ENCODE results near the gene RTTN. TPM values are rescaled to one million over a fixed set of nuclear protein-coding genes. Genes with fewer than 3 reads are reported as not detected.
"Not testable (repeated sequence)": the region's sequence is repeated elsewhere in the genome, so short reads cannot be mapped to it uniquely, and the experiment has no call there.

The RTTN gene
- total and polyA plus RNA-seq, 2 donors, result 8.1 to 15.7 TPM

DNA sequence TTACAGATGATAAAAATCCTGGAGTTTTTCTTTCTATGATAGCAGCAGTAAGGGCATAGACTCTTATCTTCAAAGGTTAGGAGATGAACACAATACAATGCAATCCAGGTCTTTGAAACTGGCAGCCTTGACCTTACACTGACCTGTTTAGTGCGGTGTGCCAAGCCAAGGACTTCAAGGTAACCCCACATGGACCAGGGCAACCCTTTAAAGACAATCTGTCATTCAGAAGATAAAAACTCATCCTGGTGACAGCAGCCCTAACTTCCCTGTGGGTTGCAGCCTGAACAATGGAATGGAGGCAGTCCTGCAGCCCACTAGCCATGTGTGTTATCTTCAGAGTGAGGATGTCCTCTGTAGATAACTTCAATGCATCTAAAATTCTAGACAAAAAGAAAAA is 78.1 kb downstream of the RTTN start:
- H3K36me3 ChIP-seq (ENCODE audit: control insufficient read depth in 2 of 2, insufficient read depth in 2 of 2, low read length in 1 of 2), result peaks cover 0 to 13% of the 10 kb centered on the region in 2 donors
- no peak overlapping the region for H3K27ac ChIP-seq (ENCODE audit: low read depth in 1 of 2, low read length in 1 of 2)
- no peaks in the 10 kb centered on the region for H3K9me3 ChIP-seq (ENCODE audit: control insufficient read depth in 2 of 2, insufficient read depth in 1 of 2, low read length in 1 of 2)
- WGBS, result 96% methylated on average over 1 of the region's 1 CpG
- no peaks in the 10 kb centered on the region for H3K27me3 ChIP-seq (ENCODE audit: control insufficient read depth in 2 of 2, insufficient read depth in 1 of 2, low read length in 1 of 2)
- no peaks in the 10 kb centered on the region for H3K4me1 ChIP-seq (ENCODE audit: control insufficient read depth in 2 of 2, insufficient read depth in 2 of 2, low read length in 2 of 2)
- DNase-seq (ENCODE audit: low read depth in 6 of 9, low spot score in 9 of 9), result no peak
- no peak overlapping the region for H3K4me3 ChIP-seq (ENCODE audit: low read length in 2 of 2)

GRCh38 chr18:70126832-70127231 is 78.7 kb downstream of the RTTN start:
- Histone ChIP-seq H3K27me3 (ENCODE audit: control insufficient read depth in 2 of 2, insufficient read depth in 1 of 2, low read length in 1 of 2) (no peaks in the 10 kb centered on the region), H3K4me3 (ENCODE audit: low read length in 2 of 2) (no peak overlapping the region), H3K9me3 (ENCODE audit: control insufficient read depth in 2 of 2, insufficient read depth in 1 of 2, low read length in 1 of 2) (no peaks in the 10 kb centered on the region), H3K36me3 (ENCODE audit: control insufficient read depth in 2 of 2, insufficient read depth in 2 of 2, low read length in 1 of 2) (peaks cover 0 to 13% of the 10 kb centered on the region in 2 donors), H3K4me1 (ENCODE audit: control insufficient read depth in 2 of 2, insufficient read depth in 2 of 2, low read length in 2 of 2) (no peaks in the 10 kb centered on the region), H3K27ac (ENCODE audit: low read depth in 1 of 2, low read length in 1 of 2) (no peak overlapping the region)
- no peak for DNase-seq (ENCODE audit: low read depth in 6 of 9, low spot score in 9 of 9)
- WGBS, result 100% methylated on average over 1 of the region's 1 CpG

DNA sequence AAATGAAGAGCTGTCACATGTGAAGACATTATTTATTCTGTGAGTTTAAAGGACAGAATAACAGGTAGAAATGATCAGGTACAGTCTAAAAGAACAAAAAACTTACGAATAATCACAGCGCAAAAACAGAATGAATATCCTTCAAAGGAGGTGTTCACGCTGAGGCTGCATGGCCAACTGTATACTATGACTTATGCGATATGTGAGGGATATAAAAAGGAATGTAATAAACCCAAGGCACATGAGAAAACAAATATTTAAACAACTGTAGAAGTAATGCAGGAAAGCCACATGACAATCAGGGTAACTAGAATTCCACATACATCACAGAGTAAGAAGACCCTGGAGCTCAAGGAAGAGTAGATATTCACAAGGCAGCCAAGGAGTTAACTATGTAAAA is 81.3 kb downstream of the RTTN start:
- peaks cover 0 to 13% of the 10 kb centered on the region in 2 donors for H3K36me3 ChIP-seq (ENCODE audit: control insufficient read depth in 2 of 2, insufficient read depth in 2 of 2, low read length in 1 of 2)
- 98% methylated on average over 4 of the region's 4 CpGs for WGBS
- no peaks in the 10 kb centered on the region for H3K4me1 ChIP-seq (ENCODE audit: control insufficient read depth in 2 of 2, insufficient read depth in 2 of 2, low read length in 2 of 2)
- no peak for DNase-seq (ENCODE audit: low read depth in 6 of 9, low spot score in 9 of 9)
- H3K27me3 ChIP-seq (ENCODE audit: control insufficient read depth in 2 of 2, insufficient read depth in 1 of 2, low read length in 1 of 2), result no peaks in the 10 kb centered on the region
- H3K4me3 ChIP-seq (ENCODE audit: low read length in 2 of 2), result no peak overlapping the region
- no peak overlapping the region for H3K27ac ChIP-seq (ENCODE audit: low read depth in 1 of 2, low read length in 1 of 2)
- H3K9me3 ChIP-seq (ENCODE audit: control insufficient read depth in 2 of 2, insufficient read depth in 1 of 2, low read length in 1 of 2), result no peaks in the 10 kb centered on the region

- H3K9me3 ChIP-seq (ENCODE audit: control insufficient read depth in 2 of 2, insufficient read depth in 1 of 2, low read length in 1 of 2), result no peaks in the 10 kb centered on the region
- H3K4me1 ChIP-seq (ENCODE audit: control insufficient read depth in 2 of 2, insufficient read depth in 2 of 2, low read length in 2 of 2), result no peaks in the 10 kb centered on the region
- no peak overlapping the region for H3K27ac ChIP-seq (ENCODE audit: low read depth in 1 of 2, low read length in 1 of 2)
- peaks cover 0 to 9% of the 10 kb centered on the region in 2 donors for H3K36me3 ChIP-seq (ENCODE audit: control insufficient read depth in 2 of 2, insufficient read depth in 2 of 2, low read length in 1 of 2)
- no peak overlapping the region for H3K4me3 ChIP-seq (ENCODE audit: low read length in 2 of 2)
- 91% methylated on average over 3 of the region's 3 CpGs for WGBS
- DNase-seq (ENCODE audit: low read depth in 6 of 9, low spot score in 9 of 9), result no peak
- no peaks in the 10 kb centered on the region for H3K27me3 ChIP-seq (ENCODE audit: control insufficient read depth in 2 of 2, insufficient read depth in 1 of 2, low read length in 1 of 2)
Observed at GRCh38 chr18:70121842-70122241, 83.6 kb downstream of the RTTN start.

DNA sequence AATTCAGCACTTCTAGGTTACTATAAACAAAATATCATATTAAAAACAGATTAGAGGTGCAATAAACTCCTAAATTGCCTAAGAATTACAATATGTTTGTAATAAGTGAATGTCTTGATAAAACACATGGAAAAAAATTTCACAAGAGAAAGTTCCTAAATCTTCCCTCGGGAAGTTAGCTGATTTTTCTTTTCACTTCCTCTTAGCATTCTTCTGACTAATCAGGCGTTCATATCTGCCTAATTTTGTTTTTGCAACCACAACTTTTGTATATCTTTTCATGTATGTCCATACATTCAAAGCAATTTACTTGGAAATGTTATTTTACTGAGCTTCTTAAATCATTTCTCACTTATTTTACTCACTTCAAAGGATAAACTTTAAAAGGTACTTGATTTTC is 88.5 kb downstream of the RTTN start:
- H3K36me3 ChIP-seq (ENCODE audit: control insufficient read depth in 2 of 2, insufficient read depth in 2 of 2, low read length in 1 of 2), result no peaks in the 10 kb centered on the region
- H3K4me3 ChIP-seq (ENCODE audit: low read length in 2 of 2), result no peak overlapping the region
- H3K27ac ChIP-seq (ENCODE audit: low read depth in 1 of 2, low read length in 1 of 2), result no peak overlapping the region
- H3K27me3 ChIP-seq (ENCODE audit: control insufficient read depth in 2 of 2, insufficient read depth in 1 of 2, low read length in 1 of 2), result no peaks in the 10 kb centered on the region
- no peaks in the 10 kb centered on the region for H3K9me3 ChIP-seq (ENCODE audit: control insufficient read depth in 2 of 2, insufficient read depth in 1 of 2, low read length in 1 of 2)
- WGBS, result 94% methylated on average over 2 of the region's 2 CpGs
- no peaks in the 10 kb centered on the region for H3K4me1 ChIP-seq (ENCODE audit: control insufficient read depth in 2 of 2, insufficient read depth in 2 of 2, low read length in 2 of 2)
- DNase-seq (ENCODE audit: low read depth in 6 of 9, low spot score in 9 of 9), result no peak

- Histone ChIP-seq H3K36me3 (ENCODE audit: control insufficient read depth in 2 of 2, insufficient read depth in 2 of 2, low read length in 1 of 2) (peaks cover 13 to 14% of the 10 kb centered on the region in 2 donors), H3K27me3 (ENCODE audit: control insufficient read depth in 2 of 2, insufficient read depth in 1 of 2, low read length in 1 of 2) (no peaks in the 10 kb centered on the region), H3K4me1 (ENCODE audit: control insufficient read depth in 2 of 2, insufficient read depth in 2 of 2, low read length in 2 of 2) (no peaks in the 10 kb centered on the region), H3K27ac (ENCODE audit: low read depth in 1 of 2, low read length in 1 of 2) (no peak overlapping the region), H3K9me3 (ENCODE audit: control insufficient read depth in 2 of 2, insufficient read depth in 1 of 2, low read length in 1 of 2) (no peaks in the 10 kb centered on the region), H3K4me3 (ENCODE audit: low read length in 2 of 2) (no peak overlapping the region)
- 97% methylated on average over 1 of the region's 1 CpG for WGBS
- no peak for DNase-seq (ENCODE audit: low read depth in 6 of 9, low spot score in 9 of 9)
Observed at GRCh38 chr18:70113511-70113910, 92.0 kb downstream of the RTTN start.

DNA sequence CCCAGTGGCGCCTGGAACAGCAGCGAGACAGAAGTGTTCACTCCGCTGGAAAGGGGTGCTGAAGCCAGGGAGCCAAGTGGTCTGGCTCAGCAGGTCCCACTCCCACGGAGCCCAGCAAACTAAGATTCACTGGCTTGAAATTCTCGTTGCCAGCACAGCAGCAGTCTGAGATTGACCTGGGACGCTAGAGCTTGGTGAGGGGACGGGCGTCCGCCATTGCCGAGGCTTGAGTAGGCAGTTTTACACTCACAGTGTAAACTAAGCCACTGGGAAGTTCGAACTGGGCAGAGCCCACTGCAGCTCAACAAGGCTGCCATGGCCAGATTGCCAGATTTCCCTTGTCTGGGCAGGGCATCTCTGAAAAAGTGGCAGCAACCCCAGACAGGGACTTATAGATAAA is 94.8 kb downstream of the RTTN start:
- no peak overlapping the region for H3K27ac ChIP-seq (ENCODE audit: low read depth in 1 of 2, low read length in 1 of 2)

GRCh38 chr18:70107091-70107490 is 98.4 kb downstream of the RTTN start:
- no peak for DNase-seq (ENCODE audit: low read depth in 6 of 9, low spot score in 9 of 9)
- H3K4me3 ChIP-seq (ENCODE audit: low read length in 2 of 2), result no peak overlapping the region
- H3K4me1 ChIP-seq (ENCODE audit: control insufficient read depth in 2 of 2, insufficient read depth in 2 of 2, low read length in 2 of 2), result no peaks in the 10 kb centered on the region
- H3K9me3 ChIP-seq (ENCODE audit: control insufficient read depth in 2 of 2, insufficient read depth in 1 of 2, low read length in 1 of 2), result peaks cover 0 to 10% of the 10 kb centered on the region in 2 donors
- 97% methylated on average over 6 of the region's 6 CpGs for WGBS
- H3K27me3 ChIP-seq (ENCODE audit: control insufficient read depth in 2 of 2, insufficient read depth in 1 of 2, low read length in 1 of 2), result no peaks in the 10 kb centered on the region
- H3K27ac ChIP-seq (ENCODE audit: low read depth in 1 of 2, low read length in 1 of 2), result no peak overlapping the region
- peaks cover 27 to 36% of the 10 kb centered on the region in 2 donors for H3K36me3 ChIP-seq (ENCODE audit: control insufficient read depth in 2 of 2, insufficient read depth in 2 of 2, low read length in 1 of 2)

More for the DNA sequence above, 94.8 kb downstream of the RTTN start:
- Histone ChIP-seq H3K4me1 (ENCODE audit: control insufficient read depth in 2 of 2, insufficient read depth in 2 of 2, low read length in 2 of 2) (no peaks in the 10 kb centered on the region), H3K4me3 (ENCODE audit: low read length in 2 of 2) (no peak overlapping the region), H3K9me3 (ENCODE audit: control insufficient read depth in 2 of 2, insufficient read depth in 1 of 2, low read length in 1 of 2) (no peaks in the 10 kb centered on the region), H3K36me3 (ENCODE audit: control insufficient read depth in 2 of 2, insufficient read depth in 2 of 2, low read length in 1 of 2) (peaks cover 21 to 29% of the 10 kb centered on the region in 2 donors), H3K27me3 (ENCODE audit: control insufficient read depth in 2 of 2, insufficient read depth in 1 of 2, low read length in 1 of 2) (no peaks in the 10 kb centered on the region)
- whole genome bisulfite sequencing, result 96% methylated on average over 11 of the region's 11 CpGs
- DNase-seq (ENCODE audit: low read depth in 6 of 9, low spot score in 9 of 9), result no peak

GRCh38 chr18:70102854-70103253 is 102.6 kb downstream of the RTTN start:
- not testable (repeated sequence) for H3K4me3 ChIP-seq (ENCODE audit: low read length in 2 of 2); H3K27me3 ChIP-seq (ENCODE audit: control insufficient read depth in 2 of 2, insufficient read depth in 1 of 2, low read length in 1 of 2); H3K27ac ChIP-seq (ENCODE audit: low read depth in 1 of 2, low read length in 1 of 2); H3K9me3 ChIP-seq (ENCODE audit: control insufficient read depth in 2 of 2, insufficient read depth in 1 of 2, low read length in 1 of 2); H3K4me1 ChIP-seq (ENCODE audit: control insufficient read depth in 2 of 2, insufficient read depth in 2 of 2, low read length in 2 of 2); DNase-seq (ENCODE audit: low read depth in 6 of 9, low spot score in 9 of 9)
- 97% methylated on average over 22 of the region's 22 CpGs for WGBS
- H3K36me3 ChIP-seq (ENCODE audit: control insufficient read depth in 2 of 2, insufficient read depth in 2 of 2, low read length in 1 of 2), result peaks cover 13 to 22% of the 10 kb centered on the region in 2 donors

- WGBS, result 97% methylated on average over 1 of the region's 1 CpG
- H3K27ac ChIP-seq (ENCODE audit: low read depth in 1 of 2, low read length in 1 of 2), result no peak overlapping the region
- H3K27me3 ChIP-seq (ENCODE audit: control insufficient read depth in 2 of 2, insufficient read depth in 1 of 2, low read length in 1 of 2), result no peaks in the 10 kb centered on the region
- no peaks in the 10 kb centered on the region for H3K4me1 ChIP-seq (ENCODE audit: control insufficient read depth in 2 of 2, insufficient read depth in 2 of 2, low read length in 2 of 2)
- H3K9me3 ChIP-seq (ENCODE audit: control insufficient read depth in 2 of 2, insufficient read depth in 1 of 2, low read length in 1 of 2), result no peaks in the 10 kb centered on the region
- no peak for DNase-seq (ENCODE audit: low read depth in 6 of 9, low spot score in 9 of 9)
- H3K36me3 ChIP-seq (ENCODE audit: control insufficient read depth in 2 of 2, insufficient read depth in 2 of 2, low read length in 1 of 2), result peaks cover 0 to 20% of the 10 kb centered on the region in 2 donors
- no peak overlapping the region for H3K4me3 ChIP-seq (ENCODE audit: low read length in 2 of 2)
Observed at GRCh38 chr18:70089858-70090257, 115.6 kb downstream of the RTTN start.
